H1 (cell line): ENCODE data around the gene NBPF1.
"Not testable (repeated sequence)": the region's sequence is repeated elsewhere in the genome, so short reads cannot be mapped to it uniquely, and the experiment has no call there.

Source experiments
- PHF8 ChIP-seq: fragments of 200-600 bp; sonication (generic); conservative IDR thresholded peaks from 2 replicates; pipeline ENCODE4 v1.7.1; 2012; ENCODE audit warnings: low read depth, mild to moderate bottlenecking, inconsistent platforms, low read length, moderate library complexity
- POLR2A ChIP-seq, 2 experiments: IDR thresholded peaks; 1 replicate in 1 of 2; 2 replicates in 1 of 2; pipeline ENCODE4 v1.6.1; 2011; ENCODE audit warnings: low read depth in 2 of 2, low read length in 2 of 2, mild to moderate bottlenecking in 2 of 2; ENCODE audit errors: control extremely low read depth in 1 of 2
- TF ChIP-seq, protein P1 (sequence below), 3 experiments: IDR thresholded peaks; 1 replicate in 2 of 3; 2 replicates in 1 of 3; pipeline versions ENCODE4 v1.5.1 to v1.6.1; 2011; ENCODE audit warnings: low read length in 3 of 3, mild to moderate bottlenecking in 3 of 3, inconsistent platforms in 2 of 3, low read depth in 1 of 3, moderate library complexity in 1 of 3; ENCODE audit not compliant: insufficient read depth in 1 of 3; ENCODE audit errors: control extremely low read depth in 1 of 3

- TF ChIP-seq, protein P1, sequence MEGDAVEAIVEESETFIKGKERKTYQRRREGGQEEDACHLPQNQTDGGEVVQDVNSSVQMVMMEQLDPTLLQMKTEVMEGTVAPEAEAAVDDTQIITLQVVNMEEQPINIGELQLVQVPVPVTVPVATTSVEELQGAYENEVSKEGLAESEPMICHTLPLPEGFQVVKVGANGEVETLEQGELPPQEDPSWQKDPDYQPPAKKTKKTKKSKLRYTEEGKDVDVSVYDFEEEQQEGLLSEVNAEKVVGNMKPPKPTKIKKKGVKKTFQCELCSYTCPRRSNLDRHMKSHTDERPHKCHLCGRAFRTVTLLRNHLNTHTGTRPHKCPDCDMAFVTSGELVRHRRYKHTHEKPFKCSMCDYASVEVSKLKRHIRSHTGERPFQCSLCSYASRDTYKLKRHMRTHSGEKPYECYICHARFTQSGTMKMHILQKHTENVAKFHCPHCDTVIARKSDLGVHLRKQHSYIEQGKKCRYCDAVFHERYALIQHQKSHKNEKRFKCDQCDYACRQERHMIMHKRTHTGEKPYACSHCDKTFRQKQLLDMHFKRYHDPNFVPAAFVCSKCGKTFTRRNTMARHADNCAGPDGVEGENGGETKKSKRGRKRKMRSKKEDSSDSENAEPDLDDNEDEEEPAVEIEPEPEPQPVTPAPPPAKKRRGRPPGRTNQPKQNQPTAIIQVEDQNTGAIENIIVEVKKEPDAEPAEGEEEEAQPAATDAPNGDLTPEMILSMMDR (IDR thresholded peaks at IDR 0.05; ENCODE audit: control extremely low read depth in 1 of 3, insufficient read depth in 1 of 3, low read depth in 1 of 3, low read length in 3 of 3) = not testable (repeated sequence)
- not testable (repeated sequence) for TF ChIP-seq POLR2A (IDR thresholded peaks at IDR 0.05; ENCODE audit: control extremely low read depth in 1 of 2, low read depth in 2 of 2, low read length in 2 of 2); PHF8
These were observed 10.7 kb upstream of the NBPF1 start for GRCh38 chr1:16623812-16624719.
